8988T (cell line): ENCODE data around the gene OPA1.

Experiments used
- DNase-seq: peaks from one replicate; pipeline ENCODE4 v3.0.0; 2011

OPA1 gene

GRCh38 chr3:193712938-193713337, 119.9 kb downstream of the OPA1 start:
- DNase-seq: no peak

- DNase-seq: no peak
These were observed 121.6 kb downstream of the OPA1 start for GRCh38 chr3:193714523-193715137.

- DNase-seq: no peak
These were observed 123.1 kb downstream of the OPA1 start for GRCh38 chr3:193716150-193716549.

- DNase-seq: no peak
These were observed 126.7 kb downstream of the OPA1 start for GRCh38 chr3:193719735-193720134.

- no peak for DNase-seq
These were observed 127.2 kb downstream of the OPA1 start for GRCh38 chr3:193720169-193720568.

- no peak for DNase-seq
These were observed 129.6 kb downstream of the OPA1 start for GRCh38 chr3:193722566-193722965.

- DNase-seq: no peak
These were observed 134.1 kb downstream of the OPA1 start for GRCh38 chr3:193727089-193727488.

- no peak for DNase-seq
These were observed 135.6 kb downstream of the OPA1 start for GRCh38 chr3:193728429-193729087.

- DNase-seq: no peak
These were observed 136.1 kb downstream of the OPA1 start for GRCh38 chr3:193729088-193729465.

GRCh38 chr3:193729601-193730000, 136.6 kb downstream of the OPA1 start:
- DNase-seq: no peak

GRCh38 chr3:193730511-193730910, 137.5 kb downstream of the OPA1 start:
- DNase-seq: no peak

GRCh38 chr3:193730976-193731375, 138.0 kb downstream of the OPA1 start:
- no peak for DNase-seq

- no peak for DNase-seq
These were observed 138.6 kb downstream of the OPA1 start for GRCh38 chr3:193731656-193732055.

- DNase-seq: peak; percentile 39
These were observed 139.4 kb downstream of the OPA1 start for GRCh38 chr3:193732391-193732790.

GRCh38 chr3:193732827-193733226, 139.8 kb downstream of the OPA1 start:
- no peak for DNase-seq

GRCh38 chr3:193734737-193735366, 141.8 kb downstream of the OPA1 start:
- no peak for DNase-seq

GRCh38 chr3:193735850-193736249, 142.8 kb downstream of the OPA1 start:
- no peak for DNase-seq

GRCh38 chr3:193736616-193737015, 143.6 kb downstream of the OPA1 start:
- DNase-seq: no peak

- no peak for DNase-seq
These were observed 144.3 kb downstream of the OPA1 start for GRCh38 chr3:193737191-193737751.

GRCh38 chr3:193742628-193743027, 149.6 kb downstream of the OPA1 start:
- DNase-seq: no peak

- DNase-seq: no peak
These were observed 150.7 kb downstream of the OPA1 start for GRCh38 chr3:193743702-193744047.

- DNase-seq: no peak
These were observed 151.2 kb downstream of the OPA1 start for GRCh38 chr3:193744048-193744821.
